Heart left ventricle (tissue), 16 donors: ENCODE results near the gene THSD4. TPM values are rescaled to one million over a fixed set of nuclear protein-coding genes. Genes with fewer than 3 reads are reported as not detected.

Source experiments
- ATAC-seq, 4 donors: fragments of 200-7000 bp; cut with Tn5 transposase; one replicate each; pipeline ENCODE4 v1.9.1; 2020 to 2022; ENCODE audit warnings: moderate library complexity in 4 of 4, mild to moderate bottlenecking in 3 of 4, moderate number of reproducible peaks in 1 of 4
- DNase-seq, 5 donors: peaks; one replicate each; pipeline ENCODE4 v3.0.0-alpha.2; 2020
- H3K27ac ChIP-seq, 12 donors: fragments of 200-600 bp; sonication (generic) in 4 of 12; one replicate each; pipeline versions ENCODE4 v1.5.0 to v1.8.0; 2016 to 2022; ENCODE audit warnings: mild to moderate bottlenecking in 2 of 12
- H3K27me3 ChIP-seq, 9 donors: fragments of 200-600 bp; sonication (generic) in 2 of 9; one replicate each; pipeline versions ENCODE4 v1.5.1 to v1.8.0; 2016 to 2022; ENCODE audit warnings: mild to moderate bottlenecking in 3 of 9
- H3K36me3 ChIP-seq, 9 donors: fragments of 200-600 bp; sonication (generic) in 2 of 9; one replicate each; pipeline versions ENCODE4 v1.5.0 to v1.8.0; 2018 to 2022; ENCODE audit warnings: mild to moderate bottlenecking in 2 of 9
- H3K4me1 ChIP-seq, 12 donors: fragments of 200-600 bp; sonication (generic) in 4 of 12; one replicate each; pipeline versions ENCODE4 v1.5.0 to v1.8.0; 2016 to 2022; ENCODE audit warnings: mild to moderate bottlenecking in 3 of 12
- H3K4me3 ChIP-seq, 12 donors: fragments of 200-600 bp; sonication (generic) in 4 of 12; one replicate each; pipeline versions ENCODE4 v1.5.0 to v1.8.0; 2017 to 2022; ENCODE audit warnings: mild to moderate bottlenecking in 9 of 12, moderate library complexity in 4 of 12
- H3K9me3 ChIP-seq, 12 donors: fragments of 200-600 bp; sonication (generic) in 4 of 12; one replicate each; pipeline versions ENCODE4 v1.5.0 to v1.8.0; 2016 to 2022; ENCODE audit warnings: mild to moderate bottlenecking in 1 of 12
- CTCF ChIP-seq, 12 donors: fragments of 200-600 bp; sonication (generic) in 4 of 12; IDR thresholded peaks; one replicate each; pipeline versions ENCODE4 v1.5.0 to v1.8.0; 2018 to 2022; ENCODE audit warnings: antibody characterized with exemption in 12 of 12, mild to moderate bottlenecking in 5 of 12
- POLR2A ChIP-seq, 2 donors: fragments of 450-650 bp; IDR thresholded peaks; one replicate each; pipeline ENCODE4 v1.6.1; 2017; ENCODE audit warnings: antibody characterized with exemption in 2 of 2, mild to moderate bottlenecking in 2 of 2, moderate library complexity in 2 of 2
- WGBS, 4 donors: extraction: QIAGEN DNeasy Blood & Tissue Kit in 2 of 4; methylation state at CpG; one replicate each; pipeline versions ENCODE4 v1.1.5 to v1.1.7; 2013 to 2018; 5-methylcytosine and 5-hydroxymethylcytosine counted together
- intact Hi-C, 10 donors: fragments of 100-400 bp; cut with DNase I; formaldehyde crosslinking; loops; one replicate each; pipeline versions ENCODE4 v1.11.1 to v1.14.2; 2022
- polyA plus RNA-seq, 2 donors: library from polyadenylated mRNA; stranded (reverse); fragments of 200-250 nt; gene quantifications; one replicate each; pipeline ENCODE4 v1.2.3, GENCODE V29; 2013
- total RNA-seq, 9 donors: library from RNA; depleted of rRNA in 2 of 9; stranded (reverse); fragments of >200 nt in 2 of 9; fragmentation: NEBNext Ultra II Directional in 3 of 9; extraction: Animal tissue kit (Norgen Biotek cat#: 25700) in 3 of 9; gene quantifications; one replicate each; pipeline versions ENCODE4 v1.1.0 to v1.2.4, GENCODE V29; 2016 to 2023
- donor health status: ischemic (EF 13 %, LVEDD 7.1; RV severe dilation, severe dysfunction).
- donor health status: healthy with polysubstance abuse.
- donor health status: DM: no; HTN: yes; CAD: no.
- donor health status: DM: no; HTN: no; CAD: no.
- donor health status: ischemic (EF 25% LVEDD 6.9; RV normal size, moderate dysfunction).
- donor health status: ischemic (EF 25% LVEDD 5.7; RV mildly dilated, moderate dysfunction).
- donor health status: healthy.
- donor health status: DM: yes; HTN: yes; CAD: no.
- donor health status: ischemic (EF 35%, LVEDD 5.7; RV mildly dilated, moderate dysfunction).
- donor health status: nonischemic (EF 11% LVEDD 7.7; RV severe dilation, severe dysfunction).
- donor health status: DM: yes; HTN: yes; CAD: no.
- donor health status: PGD.
- donor health status: ischemic (EF 29% LVEDD 5.4; RV normal size, mild dysfunction).
- donor health status: nonischemic (EF 23%, LVEDD 6.1; RV moderate dilation, normal function).

THSD4 gene
- total and polyA plus RNA-seq, 11 donors, result 32.6 to 206 (median 93.2) TPM

GRCh38 chr15:71129669-71130068 lies 14.4 kb downstream of the THSD4 start:
- peak overlapping the region in 11 of 12 donors; percentile 3 to 80 (median 57) for H3K27ac ChIP-seq
- H3K4me3 ChIP-seq, result no peak overlapping the region
- H3K9me3 ChIP-seq, result no peaks in the 10 kb centered on the region
- no peaks in the 10 kb centered on the region for H3K36me3 ChIP-seq
- DNase-seq, result no peak
- H3K27me3 ChIP-seq, result no peaks in the 10 kb centered on the region
- 73 to 82% (median 77%) methylated on average over 6 of the region's 6 CpGs for WGBS, 4 donors
- intact Hi-C loops, result no loop called here
- ATAC-seq, result no peak
- H3K4me1 ChIP-seq, result peaks cover 2 to 74% (median 26%) of the 10 kb centered on the region in 12 donors
- no peak for TF ChIP-seq POLR2A (IDR thresholded peaks at IDR 0.05)
- TF ChIP-seq CTCF (IDR thresholded peaks at IDR 0.05), result no peak

- H3K36me3 ChIP-seq, result no peaks in the 10 kb centered on the region
- peaks cover 2 to 67% (median 29%) of the 10 kb centered on the region in 12 donors for H3K4me1 ChIP-seq
- intact Hi-C loops, result no loop called here
- 58 to 64% (median 61%) methylated on average over 5 of the region's 5 CpGs for WGBS, 4 donors
- peak overlapping the region in 5 of 12 donors; percentile 41 to 78 (median 50) for H3K27ac ChIP-seq
- no peaks in the 10 kb centered on the region for H3K27me3 ChIP-seq
- DNase-seq, result no peak
- no peaks in the 10 kb centered on the region for H3K9me3 ChIP-seq
- H3K4me3 ChIP-seq, result no peak overlapping the region
- no peak for ATAC-seq
- TF ChIP-seq CTCF (IDR thresholded peaks at IDR 0.05) (no peak), POLR2A (IDR thresholded peaks at IDR 0.05) (no peak)
These were observed 16.5 kb downstream of the THSD4 start for GRCh38 chr15:71131601-71132362.

GRCh38 chr15:71133747-71134472 lies 18.6 kb downstream of the THSD4 start:
- H3K27me3 ChIP-seq, result no peaks in the 10 kb centered on the region
- WGBS, 4 donors, result 29 to 42% (median 37%) methylated on average over 11 to 12 of the region's 12 CpGs
- intact Hi-C loops, result no loop called here
- no peaks in the 10 kb centered on the region for H3K36me3 ChIP-seq
- peak overlapping the region; percentile 20 to 90 (median 74) for H3K27ac ChIP-seq
- peak; percentile 41 to 69 (median 63) for DNase-seq
- H3K4me1 ChIP-seq, result peaks cover 6 to 72% (median 38%) of the 10 kb centered on the region in 12 donors
- no peaks in the 10 kb centered on the region for H3K9me3 ChIP-seq
- peak; percentile 80 to 88 (median 84) for ATAC-seq
- TF ChIP-seq CTCF (IDR thresholded peaks at IDR 0.05) (no peak), POLR2A (IDR thresholded peaks at IDR 0.05) (no peak)
- H3K4me3 ChIP-seq, result no peak overlapping the region

- ATAC-seq (peak; percentile 44 to 68 (median 55)), DNase-seq (peak in 3 of 5 donors; percentile 36 to 65 (median 60))
- TF ChIP-seq POLR2A (IDR thresholded peaks at IDR 0.05), result no peak
- TF ChIP-seq CTCF (IDR thresholded peaks at IDR 0.05), result no peak
- intact Hi-C loops, result no loop called here
- H3K4me3 ChIP-seq, result no peak overlapping the region
- H3K36me3 ChIP-seq, result no peaks in the 10 kb centered on the region
- H3K4me1 ChIP-seq, result peaks cover 6 to 89% (median 49%) of the 10 kb centered on the region in 12 donors
- 53 to 72% (median 66%) methylated on average over 12 to 13 of the region's 13 CpGs for WGBS, 4 donors
- H3K9me3 ChIP-seq, result no peaks in the 10 kb centered on the region
- no peaks in the 10 kb centered on the region for H3K27me3 ChIP-seq
- peak overlapping the region in 9 of 12 donors; percentile 24 to 73 (median 64) for H3K27ac ChIP-seq
These were observed 21.0 kb downstream of the THSD4 start for GRCh38 chr15:71136159-71136783.
